ENCODE data around the gene COIL.
"Not testable (repeated sequence)": the region's sequence is repeated elsewhere in the genome, so short reads cannot be mapped to it uniquely, and the experiment has no call there.

COIL gene

GRCh38 chr17:56960596-56961538 lies at the start of gene COIL:
TSS of gene COIL (minus strand) at chr17:56961050. CDS start at chr17:56961019, 31 bp downstream.
- peak; percentile 91 for DNase-seq

- DNase-seq = no peak
Observed at GRCh38 chr17:57010487-57010886, 49.6 kb upstream of the COIL start.

- peak; percentile 52 for DNase-seq
Observed at GRCh38 chr17:57009737-57010445, 49.0 kb upstream of the COIL start.

- DNase-seq = no peak
Observed at GRCh38 chr17:57008958-57009357, 48.1 kb upstream of the COIL start.

GRCh38 chr17:57006040-57006439 lies 45.2 kb upstream of the COIL start:
- no peak for DNase-seq

GRCh38 chr17:57004944-57005579 lies 44.2 kb upstream of the COIL start:
- peak; percentile 23 for DNase-seq

- no peak for DNase-seq
Observed at GRCh38 chr17:57002904-57003303, 42.1 kb upstream of the COIL start.

GRCh38 chr17:57001541-57001940 lies 40.7 kb upstream of the COIL start:
- DNase-seq = no peak

- DNase-seq = no peak
Observed at GRCh38 chr17:56997313-56997712, 36.5 kb upstream of the COIL start.

- no peak for DNase-seq
Observed at GRCh38 chr17:56995766-56996165, 34.9 kb upstream of the COIL start.

- no peak for DNase-seq
Observed at GRCh38 chr17:56994009-56994792, 33.4 kb upstream of the COIL start.

GRCh38 chr17:56992364-56992763 lies 31.5 kb upstream of the COIL start:
- no peak for DNase-seq

GRCh38 chr17:56988901-56989572 lies 28.2 kb upstream of the COIL start:
- no peak for DNase-seq

- no peak for DNase-seq
Observed at GRCh38 chr17:56987283-56987834, 26.5 kb upstream of the COIL start.

- no peak for DNase-seq
Observed at GRCh38 chr17:56985371-56986162, 24.7 kb upstream of the COIL start.

GRCh38 chr17:56983366-56983765 lies 22.5 kb upstream of the COIL start:
- no peak for DNase-seq

- DNase-seq = peak; percentile 66
Observed at GRCh38 chr17:56982312-56982711, 21.5 kb upstream of the COIL start.

- DNase-seq = not testable (repeated sequence)
Observed at GRCh38 chr17:56980526-56980925, 19.7 kb upstream of the COIL start.

GRCh38 chr17:56979091-56979480 lies 18.2 kb upstream of the COIL start:
- DNase-seq = peak; percentile 31

- no peak for DNase-seq
Observed at GRCh38 chr17:56978441-56979090, 17.7 kb upstream of the COIL start.
